HG03565 (cell line): ENCODE data around the gene MS4A4E.
"Not testable (repeated sequence)": the region's sequence is repeated elsewhere in the genome, so short reads cannot be mapped to it uniquely, and the experiment has no call there.

Source experiments
- ATAC-seq: cut with Tn5 transposase; IDR thresholded peaks from one replicate; pipeline ENCODE4 v1.9.1; 2021; ENCODE audit warnings: mild to moderate bottlenecking, moderate library complexity; ENCODE audit not compliant: unreplicated experiment

MS4A4E gene

DNA sequence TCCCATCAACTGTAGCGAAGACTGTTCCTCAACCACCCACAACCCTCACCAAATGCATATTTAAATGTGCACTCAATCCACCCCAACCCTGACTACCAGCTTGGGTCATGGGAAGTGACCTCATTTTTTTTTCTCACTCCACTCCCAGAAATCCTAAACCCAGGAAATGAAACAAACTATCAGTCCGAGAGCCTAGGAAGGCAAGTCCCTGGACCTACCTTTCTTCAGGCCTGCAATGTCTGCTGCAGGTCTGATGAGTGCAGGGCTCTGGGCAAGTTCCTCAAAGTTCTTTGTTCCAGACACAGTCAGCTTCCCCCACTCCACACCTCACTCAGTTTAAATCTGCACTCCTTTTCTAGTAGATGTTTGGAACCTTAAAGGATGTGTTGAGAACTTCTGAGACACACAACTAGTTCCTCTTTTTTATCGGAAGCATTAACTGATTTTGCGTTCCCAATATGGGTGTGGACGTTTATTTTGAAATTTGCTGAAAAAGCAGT is at the start of gene MS4A4E:
MS4A4E (minus strand) TSS at position 398 of the 500 bp plus-strand sequence. CDS start 13,082 bp downstream, outside the sequence.
- no peak for ATAC-seq

DNA sequence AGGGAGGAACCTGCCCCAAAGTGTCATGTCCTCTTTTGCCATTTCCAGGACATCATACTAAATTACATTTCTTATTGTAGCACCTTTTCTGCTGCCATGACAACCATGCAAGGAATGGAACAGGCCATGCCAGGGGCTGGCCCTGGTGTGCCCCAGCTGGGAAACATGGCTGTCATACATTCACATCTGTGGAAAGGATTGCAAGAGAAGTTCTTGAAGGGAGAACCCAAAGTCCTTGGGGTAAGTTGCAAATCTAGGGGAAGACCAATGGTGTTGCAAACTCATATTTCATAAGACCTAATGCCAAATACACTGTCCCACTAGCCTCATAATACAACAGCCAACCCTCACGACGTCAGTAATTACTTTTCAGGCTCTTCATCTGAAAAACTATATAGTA is 49.2 kb upstream of the MS4A4E start:
- no peak for ATAC-seq

DNA sequence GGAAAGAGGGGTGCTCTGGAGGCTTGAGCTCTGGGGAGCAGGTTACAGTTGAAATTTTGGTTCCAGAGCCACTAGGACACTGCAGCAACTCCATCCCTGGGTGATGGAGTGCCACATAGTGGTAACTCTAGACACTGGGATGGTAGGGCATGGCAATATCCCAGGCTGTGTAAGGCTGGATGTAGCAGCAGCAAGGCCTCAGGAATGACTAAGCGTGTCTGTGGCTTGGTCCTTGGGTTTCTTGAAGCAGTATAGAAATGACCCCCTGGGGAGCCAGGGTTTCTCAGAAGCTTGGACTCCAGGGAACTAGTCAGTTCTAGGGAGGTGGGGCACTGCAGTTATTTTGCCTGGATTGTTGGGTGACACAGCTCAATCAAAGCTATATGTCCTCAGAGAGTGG is 45.6 kb upstream of the MS4A4E start:
- ATAC-seq = no peak

- ATAC-seq = not testable (repeated sequence)
Measured at GRCh38 chr11:60285411-60286126, 42.6 kb upstream of the MS4A4E start.

DNA sequence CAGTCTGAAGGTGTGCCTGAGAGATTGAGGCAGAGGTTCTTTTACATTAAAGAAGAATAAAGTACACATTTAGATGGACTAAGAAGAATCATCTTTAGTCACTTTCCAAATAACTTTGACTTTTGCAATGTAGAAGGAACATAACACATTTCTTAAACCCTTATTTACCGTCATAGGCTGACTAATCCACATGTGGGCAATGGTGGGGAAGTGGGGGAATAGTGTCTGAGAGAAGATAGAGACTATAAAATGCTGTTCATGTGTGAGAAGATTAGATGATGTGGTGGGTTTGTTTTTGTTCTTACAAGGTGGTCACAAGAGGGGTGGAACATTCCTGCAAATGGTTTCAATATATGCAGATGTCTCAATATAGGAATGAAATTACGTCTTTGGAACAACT is 39.3 kb upstream of the MS4A4E start:
- no peak for ATAC-seq

DNA sequence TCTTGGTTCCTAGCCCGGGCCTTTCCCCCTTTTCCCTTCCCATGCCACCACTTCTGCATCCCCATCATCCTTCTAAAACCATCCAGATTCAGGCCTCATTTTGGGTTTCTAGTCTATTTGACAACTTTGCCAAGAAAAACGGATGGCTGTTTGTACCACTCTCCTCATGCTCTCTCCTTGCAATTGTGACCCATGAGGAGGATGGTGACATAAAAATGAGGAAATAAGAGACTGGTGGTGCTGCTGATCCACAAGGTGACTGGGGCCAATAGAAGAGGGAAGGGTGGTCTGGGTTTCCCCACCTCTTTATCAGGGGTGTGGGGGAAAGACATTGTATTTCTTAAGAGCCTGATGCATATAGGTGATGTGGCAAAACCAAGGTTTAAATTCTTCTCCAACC is 38.5 kb upstream of the MS4A4E start:
- ATAC-seq = no peak

- no peak for ATAC-seq
Measured at GRCh38 chr11:60280412-60280811, 37.5 kb upstream of the MS4A4E start, which contains the start of gene MS4A4A. TSS of gene MS4A4A (plus strand) at chr11:60280666. CDS start at chr11:60280676, 10 bp downstream.

DNA sequence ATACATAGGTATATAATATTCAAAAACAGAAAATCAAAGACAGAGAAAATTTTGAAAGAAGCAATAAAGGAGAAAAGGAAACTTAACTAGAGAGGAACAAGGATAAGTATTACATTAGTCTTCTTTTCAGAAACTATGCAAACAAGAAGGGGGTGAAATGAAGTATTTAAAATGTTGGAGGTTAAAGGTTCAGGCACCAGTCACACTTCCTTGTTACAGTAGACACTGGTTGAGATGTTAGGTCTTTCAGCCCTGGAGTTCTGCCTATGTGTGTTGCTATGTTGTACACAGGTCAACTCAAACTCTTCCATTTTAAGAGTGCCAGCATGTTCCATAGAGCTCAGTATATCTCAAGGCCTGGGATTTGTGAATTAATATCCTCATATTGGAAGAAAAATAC is 31.5 kb upstream of the MS4A4E start:
- ATAC-seq = no peak

GRCh38 chr11:60265373-60266214 is 22.7 kb upstream of the MS4A4E start:
- no peak for ATAC-seq

DNA sequence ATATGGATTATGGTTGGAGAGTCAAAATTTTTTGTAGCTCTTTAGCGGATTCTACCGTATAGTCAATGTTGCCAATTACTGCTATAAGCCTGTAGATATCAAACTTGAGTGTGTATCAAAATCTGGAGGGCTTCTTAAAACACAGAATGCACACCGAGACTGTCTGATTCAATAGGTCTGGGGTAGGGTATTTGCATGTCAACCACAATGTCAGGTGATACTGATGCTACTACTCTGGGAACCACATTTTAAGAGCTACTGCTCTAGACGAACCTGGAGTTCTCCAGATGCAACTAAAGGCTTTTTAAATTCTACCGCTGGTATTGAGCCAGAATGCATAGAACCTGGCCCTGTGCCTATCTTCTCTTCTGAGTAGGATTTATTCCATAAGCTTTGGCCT is 21.7 kb upstream of the MS4A4E start:
- ATAC-seq = no peak

DNA sequence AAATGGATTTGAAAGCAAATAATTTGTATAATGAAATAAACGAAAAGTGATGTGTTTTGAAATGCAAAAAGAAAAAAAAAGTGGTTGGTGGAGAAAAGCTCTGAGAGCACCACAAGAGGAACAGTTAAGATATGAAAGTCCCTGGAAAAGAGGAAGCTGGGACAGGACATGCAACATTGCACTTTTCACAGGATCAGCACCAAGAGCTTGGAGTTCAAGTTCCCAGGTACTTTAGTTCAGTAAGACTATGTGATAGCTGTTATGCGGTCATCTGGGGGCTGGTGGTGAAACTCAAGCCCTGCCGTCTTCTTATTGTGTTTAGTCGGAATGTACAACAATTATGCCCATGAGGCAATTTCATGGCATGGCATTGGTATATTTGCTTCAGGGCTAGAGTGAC is 20.5 kb upstream of the MS4A4E start:
- ATAC-seq = no peak

- ATAC-seq = no peak
Measured at GRCh38 chr11:60261014-60261413, 18.1 kb upstream of the MS4A4E start.

DNA sequence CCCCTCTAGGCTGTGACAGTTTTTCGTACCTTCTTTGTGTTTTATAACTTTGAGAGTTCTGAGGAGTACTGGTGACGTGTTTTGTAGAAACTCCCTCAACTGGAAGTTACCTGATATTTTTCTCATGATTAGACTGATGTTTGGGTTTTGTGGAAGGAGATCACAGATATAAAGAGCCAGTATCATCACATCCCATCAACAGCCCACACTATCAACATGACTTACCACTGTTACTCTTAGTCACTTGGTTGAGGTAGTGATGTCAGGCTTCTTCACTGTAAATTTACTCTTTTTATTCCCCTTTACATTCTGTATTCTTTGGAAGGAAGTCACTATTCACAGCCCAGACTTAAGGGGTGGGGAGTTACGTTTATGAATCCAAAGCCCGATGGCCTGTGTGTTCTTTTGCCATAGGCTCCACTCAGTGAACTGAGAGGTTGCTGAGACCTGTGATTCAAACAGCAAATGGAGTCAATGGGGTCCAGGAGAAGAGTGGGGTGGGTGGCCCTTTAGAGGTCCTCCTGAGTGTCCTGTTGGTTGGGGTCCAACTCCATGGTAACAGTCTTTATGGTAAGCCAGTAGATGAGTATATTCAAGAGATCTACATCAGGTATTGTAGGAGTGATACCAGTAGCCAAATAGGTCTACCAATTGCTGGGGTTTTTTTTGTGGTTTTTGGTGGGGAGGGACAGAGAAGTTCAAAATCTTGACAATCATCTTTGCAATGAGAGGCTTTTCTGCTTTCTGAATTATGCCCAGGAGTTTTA is 15.2 kb upstream of the MS4A4E start:
- no peak for ATAC-seq

GRCh38 chr11:60252213-60253108 is 9.5 kb upstream of the MS4A4E start:
- no peak for ATAC-seq

DNA sequence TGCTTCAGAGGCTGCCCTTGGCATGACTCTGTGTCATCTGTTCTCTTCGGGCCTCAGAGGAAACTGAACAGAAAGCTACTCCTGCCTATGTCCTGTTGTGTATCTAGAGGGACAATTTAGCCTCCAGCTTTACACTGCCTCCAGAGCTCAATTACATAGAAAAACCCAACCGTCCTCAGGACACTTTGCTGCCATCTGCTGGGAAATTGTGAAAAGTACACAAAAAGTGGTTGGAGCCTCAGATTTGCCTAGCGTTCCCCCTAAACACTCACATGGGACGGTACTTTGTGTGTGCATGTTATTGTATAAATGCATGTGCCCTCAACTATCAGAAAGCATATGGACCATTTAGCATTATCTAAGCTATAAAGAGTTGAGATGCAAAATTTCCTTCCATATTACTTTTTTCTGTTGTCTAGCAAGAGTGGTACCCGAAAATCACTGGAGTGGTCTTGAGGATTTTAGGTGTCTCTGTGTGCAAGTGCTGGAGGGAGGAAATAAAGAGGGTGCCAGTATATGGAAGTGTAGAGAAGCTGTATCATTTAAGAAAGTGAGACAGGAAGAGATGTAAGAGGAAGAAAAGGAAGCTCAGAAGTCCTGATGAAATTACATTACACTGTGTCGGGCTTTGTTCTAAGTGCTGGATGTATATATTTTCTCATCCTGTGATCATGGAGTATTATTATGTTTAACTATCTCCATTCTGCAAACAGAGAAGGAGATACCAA is 8.7 kb upstream of the MS4A4E start:
- ATAC-seq = no peak

GRCh38 chr11:60241786-60242185 is 1.2 kb downstream of the MS4A4E start:
- no peak for ATAC-seq

DNA sequence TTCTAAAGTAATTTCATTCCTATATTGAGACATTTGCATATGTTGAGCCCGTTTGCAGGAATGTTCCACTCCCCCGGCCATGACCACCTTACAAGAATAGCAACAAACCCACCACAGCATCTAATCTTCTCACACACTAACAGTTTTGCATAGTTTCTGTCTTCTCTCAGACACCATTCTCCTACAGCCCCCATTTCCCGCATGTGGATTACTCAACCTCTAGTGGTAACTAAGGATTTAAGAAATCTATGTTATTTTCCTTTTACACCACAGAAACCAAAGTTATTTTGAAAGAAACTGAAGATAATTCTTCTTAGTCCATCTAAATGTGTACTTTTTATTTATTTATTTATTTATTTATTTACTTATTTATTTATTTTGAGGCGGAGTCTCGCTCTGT is 2.3 kb downstream of the MS4A4E start:
- no peak for ATAC-seq

DNA sequence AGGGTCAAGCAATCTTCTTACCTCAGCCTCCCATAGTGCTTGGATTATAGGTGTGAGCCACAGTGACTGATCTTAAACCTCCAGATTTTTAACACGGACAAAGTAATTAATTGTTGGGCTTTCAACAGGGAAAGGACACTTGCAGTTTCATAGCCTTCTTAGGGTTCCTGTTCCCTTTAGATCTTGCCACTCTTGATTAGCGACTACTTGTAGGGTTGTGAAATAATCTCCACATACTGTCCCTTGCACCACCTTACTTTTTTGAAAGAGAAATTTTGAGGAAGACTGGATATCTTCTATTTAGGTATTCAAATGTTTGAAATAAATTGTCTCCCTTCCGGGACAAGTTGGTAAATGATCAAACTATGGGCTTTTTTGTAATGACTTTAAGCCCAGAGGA is 7.6 kb downstream of the MS4A4E start:
- no peak for ATAC-seq

DNA sequence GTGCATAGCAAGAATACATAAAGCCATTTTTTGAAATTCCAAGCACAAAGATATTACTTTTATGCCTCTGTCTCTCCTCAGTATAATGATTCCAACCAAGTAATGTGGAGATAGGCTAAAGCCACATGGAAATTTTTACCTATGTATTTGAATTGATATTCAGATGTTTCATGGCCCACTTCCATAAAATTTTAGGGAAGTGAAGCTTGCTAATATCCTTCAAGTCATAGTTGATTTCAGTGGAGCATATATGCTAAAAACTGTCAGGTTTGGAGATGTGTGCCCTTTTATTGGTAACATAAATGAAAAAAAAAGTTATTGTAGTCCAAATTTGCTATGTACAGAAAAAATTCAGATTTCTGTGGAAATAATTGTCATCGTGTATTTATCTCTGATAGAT is 12.3 kb downstream of the MS4A4E start:
- ATAC-seq = no peak

DNA sequence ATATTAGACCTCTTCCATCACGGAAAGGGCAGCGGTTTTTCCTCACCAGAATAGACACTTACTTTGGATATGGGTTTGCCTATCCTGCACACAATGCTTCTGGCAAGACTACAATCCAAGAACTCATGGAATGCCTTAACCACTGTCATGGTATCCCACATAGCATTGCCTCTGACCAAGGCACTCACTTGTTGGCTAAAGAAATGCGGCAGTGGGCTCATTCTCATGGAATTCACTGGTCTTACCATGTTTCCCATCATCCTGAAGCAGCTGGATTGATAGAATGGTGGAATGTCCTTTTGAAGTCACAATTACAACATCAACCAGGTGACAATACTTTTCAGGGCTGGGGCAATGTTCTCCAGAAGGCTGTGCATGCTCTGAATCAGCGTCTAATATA is 20.8 kb downstream of the MS4A4E start:
- ATAC-seq = no peak
